Cerebellar cortex (tissue), 1 donor: Measurements from ENCODE around the gene SLC44A5.
"Not testable (repeated sequence)": the region's sequence is repeated elsewhere in the genome, so short reads cannot be mapped to it uniquely, and the experiment has no call there.

Source experiments
- DNase-seq: peaks from one replicate; pipeline ENCODE4 v3.0.0-alpha.2; 2015; ENCODE audit warnings: low spot score

SLC44A5 gene

DNA sequence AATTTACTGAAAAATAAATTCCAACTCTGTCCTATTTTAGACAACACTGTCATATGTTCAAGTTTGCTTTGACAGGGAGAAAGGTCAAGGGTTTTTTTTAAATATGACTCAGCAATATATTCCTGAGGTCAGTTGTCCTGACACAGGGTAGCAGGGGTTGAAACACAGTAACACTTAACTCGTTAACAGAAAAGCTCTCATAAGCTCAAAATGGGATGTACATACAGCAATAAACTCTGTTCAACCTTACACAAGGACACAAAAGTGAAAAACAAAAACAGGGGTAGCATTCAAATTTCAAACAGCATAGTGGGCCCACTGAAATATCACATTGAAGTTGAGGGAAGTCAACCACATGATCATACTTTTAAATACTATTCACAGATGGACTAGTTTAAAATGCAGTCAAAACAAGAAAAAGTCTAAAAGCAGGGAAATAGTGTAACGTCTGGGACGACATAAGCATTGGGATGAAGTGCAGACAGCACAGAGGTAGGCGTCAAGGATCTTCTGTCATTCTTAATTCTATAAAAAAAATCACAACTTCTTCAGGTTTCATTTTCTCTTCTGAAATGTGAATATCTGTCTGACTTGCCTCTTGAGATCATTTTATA, 89.9 kb downstream of the SLC44A5 start:
- no peak for DNase-seq

DNA sequence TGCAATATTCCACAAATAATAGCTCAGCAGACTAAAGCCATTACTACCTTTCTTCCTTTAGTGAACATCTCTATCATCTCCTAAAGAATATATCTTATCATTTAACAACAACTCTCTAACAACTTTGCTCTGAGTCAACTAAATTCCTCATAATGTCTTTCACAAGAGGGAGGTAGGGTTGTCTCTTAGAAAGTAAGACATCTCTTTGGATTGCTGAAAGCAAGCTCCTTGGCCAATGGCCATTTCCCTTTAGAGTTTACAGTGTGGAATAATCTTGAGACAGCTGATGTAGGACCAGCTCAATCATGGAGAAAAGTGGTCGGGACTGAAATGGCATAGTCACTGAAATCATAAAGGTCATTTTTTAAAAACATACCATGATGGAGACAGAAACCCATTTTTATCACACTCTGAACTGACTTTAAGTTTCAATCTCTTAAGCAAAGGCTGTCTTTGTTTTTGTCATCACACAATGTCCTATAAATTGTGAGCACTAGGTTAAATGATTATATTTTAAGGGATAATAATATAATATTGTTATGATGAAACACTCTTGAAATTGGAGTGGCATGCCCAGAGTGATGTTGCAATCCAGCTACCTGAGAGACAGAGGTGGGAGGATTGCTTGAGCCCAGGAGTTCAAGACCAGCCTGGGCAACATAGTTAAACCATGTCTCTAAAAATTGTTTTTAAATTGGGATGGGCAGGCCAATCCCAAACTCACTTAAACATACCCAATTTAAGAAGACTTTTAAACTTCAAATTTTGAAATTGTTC, 91.1 kb downstream of the SLC44A5 start:
- DNase-seq: no peak

DNA sequence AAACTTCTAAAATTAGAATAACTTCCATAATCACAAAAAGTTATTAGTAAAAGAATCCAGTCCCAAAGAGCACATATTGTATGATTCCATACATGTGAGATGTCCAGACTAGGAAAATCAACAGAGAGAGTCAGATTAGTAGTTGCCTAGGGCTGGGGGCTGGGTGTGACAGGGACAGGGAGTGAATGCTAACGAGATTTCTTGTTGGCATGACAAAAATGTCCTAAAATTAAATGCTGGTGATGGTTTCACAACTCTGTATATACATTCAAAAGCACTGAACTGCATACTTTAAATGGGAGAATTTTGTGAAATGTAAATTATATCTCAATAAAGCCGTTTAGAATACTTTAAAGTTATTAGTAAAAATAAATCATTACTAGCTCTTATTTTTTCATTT, 92.2 kb downstream of the SLC44A5 start:
- DNase-seq: no peak

DNA sequence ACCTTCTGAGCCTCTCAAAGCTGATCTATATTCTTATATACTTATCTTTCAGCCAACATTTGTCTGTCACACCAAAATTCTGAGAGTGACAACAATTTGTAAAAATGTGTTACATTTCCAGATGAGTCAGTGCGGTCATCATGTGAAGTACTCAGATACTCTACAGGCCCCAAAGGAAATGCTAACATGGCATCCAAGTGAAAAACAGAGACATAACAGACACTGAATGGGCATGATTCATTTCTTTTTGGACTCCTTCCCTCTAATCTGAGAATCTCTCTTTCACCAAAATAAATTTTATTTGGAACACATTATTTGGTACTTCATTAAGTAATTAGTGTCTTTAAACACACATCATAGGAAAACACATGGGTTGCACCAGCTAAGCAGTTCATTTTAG, 96.6 kb downstream of the SLC44A5 start:
- DNase-seq: no peak

DNA sequence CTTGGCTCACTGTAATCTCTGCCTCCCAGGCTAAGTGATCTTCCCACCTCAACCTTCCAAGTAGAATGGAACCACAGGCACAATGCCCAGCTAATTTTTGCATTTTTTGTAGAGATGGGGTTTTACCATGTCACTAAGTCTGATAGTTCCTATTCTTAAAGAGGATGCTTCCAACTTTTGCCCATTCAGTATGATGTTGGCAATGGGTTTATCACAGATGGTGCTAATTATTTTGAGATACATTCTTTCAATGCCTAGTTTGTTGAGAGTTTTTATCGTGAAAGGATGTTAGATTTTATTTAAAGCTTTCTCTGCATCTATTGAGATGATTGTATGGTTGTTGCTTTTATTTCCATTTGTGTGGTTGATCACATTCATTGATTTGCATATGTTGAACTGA, 103.9 kb downstream of the SLC44A5 start:
- no peak for DNase-seq

DNA sequence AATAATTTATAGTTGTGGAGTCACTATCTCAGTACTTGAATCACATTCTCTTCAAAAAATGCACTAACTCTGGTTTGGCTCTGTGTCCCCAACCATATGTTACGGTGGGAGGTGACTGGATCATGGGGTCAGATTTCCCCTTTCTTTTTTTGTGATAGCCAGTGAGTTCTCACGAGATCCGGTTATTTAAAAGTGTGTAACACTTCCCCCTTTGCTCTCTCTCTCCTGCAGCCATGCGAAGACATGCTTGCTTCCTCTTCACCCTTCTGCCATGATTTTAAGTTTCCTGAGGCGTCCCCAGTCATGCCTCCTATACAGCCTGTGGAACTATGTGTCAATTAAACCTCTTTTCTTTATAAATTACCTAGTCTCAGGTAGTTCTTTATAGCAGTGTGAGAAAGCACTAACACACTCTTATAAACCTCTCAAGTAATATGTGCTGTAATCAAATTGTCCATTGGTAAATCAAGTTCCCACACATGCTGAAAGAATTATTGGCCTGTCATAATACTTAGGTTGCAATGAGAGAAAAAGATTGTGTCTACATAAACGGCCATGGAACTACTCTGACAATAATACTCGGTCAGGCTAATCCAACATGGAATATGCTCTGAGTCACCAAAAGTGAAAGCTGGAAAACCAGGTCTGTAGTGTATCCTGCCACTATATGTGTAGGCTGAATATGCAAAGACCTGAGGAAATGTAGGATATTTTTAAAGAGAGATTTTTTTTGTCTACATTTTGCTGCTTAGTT, 107.5 kb downstream of the SLC44A5 start:
- DNase-seq: no peak

DNA sequence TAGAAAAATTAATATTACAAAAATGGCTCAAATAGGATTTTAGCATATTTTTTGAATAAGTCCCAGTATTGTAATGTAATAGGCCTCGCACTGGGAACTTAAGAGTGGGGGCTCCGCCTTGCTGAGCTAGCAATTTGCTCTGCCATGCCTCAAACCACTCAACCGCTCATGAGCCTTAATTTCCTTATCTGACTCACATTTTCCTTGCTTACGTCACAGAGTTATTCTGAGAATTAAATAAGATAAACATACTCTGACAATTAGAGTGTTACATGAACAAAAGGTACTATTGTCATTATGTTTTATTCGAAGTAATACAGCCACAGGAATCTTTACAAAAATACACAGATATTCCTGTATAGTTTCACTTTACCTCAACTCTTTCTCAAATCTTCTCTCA, 108.1 kb downstream of the SLC44A5 start:
- DNase-seq: no peak

DNA sequence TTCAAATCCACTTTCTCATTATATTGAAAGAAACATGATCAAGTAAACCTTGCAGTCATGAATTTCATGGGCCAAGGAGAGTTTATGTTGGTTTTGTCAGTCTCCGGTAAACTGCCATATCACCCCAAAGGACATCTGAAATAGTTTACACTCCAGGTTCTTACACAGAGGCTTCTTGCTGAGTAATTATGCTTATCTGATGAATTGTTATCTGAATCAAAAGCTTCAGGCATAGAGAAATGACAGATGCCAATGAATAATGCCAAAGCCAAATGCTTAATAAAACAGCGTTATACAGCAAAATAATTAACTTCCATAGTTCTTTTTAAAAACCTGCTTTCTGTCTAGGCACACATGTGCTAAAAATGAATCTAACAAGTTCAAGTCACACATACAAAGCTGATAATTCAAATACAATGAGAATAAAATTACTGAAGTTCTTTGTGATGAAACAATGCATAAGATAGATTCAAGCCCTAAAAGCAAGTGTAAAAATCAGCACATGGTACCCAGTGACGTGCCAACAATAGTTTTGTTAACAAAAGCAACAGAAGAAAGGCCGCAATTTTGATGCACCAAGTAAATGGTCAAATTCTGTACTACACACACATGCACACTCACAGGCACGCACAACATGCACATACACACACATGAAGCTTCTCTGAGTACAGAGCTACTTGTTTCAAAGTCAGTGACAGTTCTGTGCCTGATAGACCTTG, 109.2 kb downstream of the SLC44A5 start:
- DNase-seq: no peak

DNA sequence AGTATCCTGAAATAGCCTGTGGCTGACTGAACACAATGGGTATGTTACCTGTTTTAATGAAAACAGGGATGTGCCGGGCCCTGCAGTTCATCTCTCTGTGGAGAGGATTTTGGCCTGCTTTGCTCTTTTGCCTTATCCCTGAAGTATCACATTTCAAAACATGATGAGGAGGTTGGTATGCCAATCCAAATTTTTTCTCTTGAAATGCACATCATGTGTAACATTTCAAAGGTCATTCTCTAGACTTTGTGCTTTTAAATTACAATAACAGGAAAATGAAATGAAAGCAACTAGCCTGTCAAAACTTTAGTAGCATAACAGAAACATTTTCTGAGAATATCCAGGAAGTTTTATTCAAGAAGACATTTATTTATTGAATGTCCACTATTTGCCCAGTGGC, 118.9 kb downstream of the SLC44A5 start:
- no peak for DNase-seq

DNA sequence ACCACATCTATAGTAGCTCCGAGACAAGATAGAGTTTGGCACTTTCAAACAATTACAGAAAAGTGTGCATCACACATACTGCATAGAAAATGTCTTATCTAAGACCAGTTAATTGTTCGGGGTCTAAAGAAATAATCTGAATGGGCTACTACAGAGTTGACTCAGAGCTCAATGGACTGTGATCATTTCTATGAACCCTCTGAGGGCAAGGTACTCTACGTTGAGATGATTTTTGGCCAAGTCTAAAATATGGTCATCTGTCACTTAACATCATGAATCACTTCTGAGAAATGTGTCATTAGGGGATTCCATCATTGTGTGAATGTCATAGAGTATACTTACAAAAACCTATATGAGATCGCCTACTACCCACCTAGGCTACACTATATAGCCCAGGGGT, 123.5 kb downstream of the SLC44A5 start:
- no peak for DNase-seq

DNA sequence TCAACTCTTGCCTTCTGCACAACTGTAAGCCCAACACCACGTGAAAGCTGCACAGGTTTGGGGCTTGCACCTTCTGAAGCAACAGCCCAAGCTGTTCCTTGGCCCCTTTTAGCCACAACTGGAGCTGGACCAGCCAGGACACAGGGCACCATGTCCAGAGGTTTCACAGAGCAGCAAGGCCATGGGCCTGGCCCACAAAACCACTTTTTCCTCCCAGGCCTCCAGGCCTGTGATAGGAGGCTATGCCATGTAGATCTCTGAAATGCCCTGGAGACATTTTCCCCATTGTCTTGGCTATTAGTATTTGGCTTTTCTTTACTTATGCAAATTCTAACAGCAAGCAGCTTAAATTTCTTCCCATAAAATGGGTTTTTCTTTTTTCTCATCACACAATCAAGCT, 126.1 kb downstream of the SLC44A5 start:
- DNase-seq: no peak

DNA sequence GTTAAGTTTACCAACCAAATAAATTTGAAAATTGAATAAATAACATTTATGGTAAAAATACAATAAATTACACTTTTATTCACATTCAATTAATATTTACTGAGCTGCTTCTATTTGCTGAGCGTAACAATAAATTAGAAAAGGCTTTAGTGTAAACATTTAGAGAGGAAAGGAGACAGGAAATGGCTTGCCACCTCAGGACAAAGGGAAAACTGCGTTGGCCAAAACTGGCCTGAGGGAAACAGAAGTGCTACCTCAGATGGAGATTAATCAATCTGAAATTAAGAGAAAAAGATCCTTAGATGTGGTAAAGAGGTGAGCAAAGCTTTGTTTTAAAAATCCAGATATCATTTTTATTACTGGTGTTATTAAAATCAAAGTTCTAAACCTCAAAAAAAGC, 128.0 kb downstream of the SLC44A5 start:
- DNase-seq: no peak

DNA sequence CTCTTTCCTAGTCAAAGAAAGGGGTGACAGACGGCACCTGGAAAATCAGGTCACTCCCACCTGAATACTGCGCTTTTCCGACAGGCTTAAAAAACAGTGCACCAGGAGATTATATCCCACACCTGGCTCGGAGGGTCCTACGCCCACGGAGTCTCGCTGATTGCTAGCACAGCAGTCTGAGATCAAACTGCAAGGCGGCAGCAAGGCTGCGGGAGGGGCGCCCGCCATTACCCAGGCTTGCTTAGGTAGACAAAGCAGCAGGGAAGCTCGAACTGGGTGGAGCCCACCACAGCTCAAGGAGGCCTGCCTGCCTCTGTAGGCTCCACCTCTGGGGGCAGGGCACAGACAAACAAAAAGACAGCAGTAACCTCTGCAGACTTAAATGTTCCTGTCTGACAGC, 134.4 kb downstream of the SLC44A5 start:
- DNase-seq: not testable (repeated sequence)

DNA sequence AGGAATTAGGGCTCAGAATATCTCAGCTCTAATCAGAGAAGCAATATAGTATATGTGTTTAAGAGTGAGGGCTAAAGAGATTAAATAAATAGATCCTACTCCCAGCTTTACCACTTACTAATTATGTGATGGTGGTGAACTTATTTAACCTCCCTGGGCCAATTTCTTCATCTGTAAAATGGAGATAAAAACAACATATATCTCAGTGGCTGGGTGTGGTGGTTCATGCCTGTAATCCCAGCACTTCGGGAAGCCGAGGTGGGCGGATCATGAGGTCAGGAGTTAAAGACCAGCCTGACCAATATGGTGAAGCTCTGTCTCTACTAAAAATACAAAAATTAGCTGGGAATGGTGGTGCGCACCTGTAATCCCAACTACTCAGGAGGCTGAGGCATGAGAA, 135.2 kb downstream of the SLC44A5 start:
- no peak for DNase-seq

DNA sequence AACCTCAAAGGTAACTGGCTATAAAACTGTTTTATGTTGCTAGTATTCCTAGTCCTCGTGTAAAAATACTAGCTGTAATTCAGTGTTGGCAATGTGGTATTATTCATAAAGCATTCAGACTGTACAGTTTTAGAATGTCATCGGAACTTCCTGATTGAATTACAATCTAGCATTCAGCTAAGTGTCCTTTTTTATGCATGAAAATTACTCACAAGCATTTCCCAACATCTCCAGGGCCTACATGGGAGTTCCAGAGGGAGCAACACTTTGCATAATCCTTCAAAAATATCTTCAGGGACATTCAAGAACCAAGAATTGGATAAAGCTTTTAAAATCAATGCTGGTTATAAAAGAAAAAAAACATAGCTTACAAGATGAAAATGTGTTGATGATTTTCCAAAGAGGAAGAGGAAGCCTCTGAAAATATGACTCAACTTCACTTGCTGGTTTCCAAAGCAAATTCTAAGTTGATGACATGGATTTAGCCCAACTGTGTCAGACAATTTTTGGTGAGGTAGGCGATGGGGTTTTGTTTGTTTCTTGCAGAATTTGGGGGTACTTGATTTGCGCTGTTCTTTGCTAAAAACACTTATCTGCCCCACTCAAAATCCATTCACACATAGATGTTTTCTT, 137.8 kb downstream of the SLC44A5 start:
- DNase-seq: no peak

DNA sequence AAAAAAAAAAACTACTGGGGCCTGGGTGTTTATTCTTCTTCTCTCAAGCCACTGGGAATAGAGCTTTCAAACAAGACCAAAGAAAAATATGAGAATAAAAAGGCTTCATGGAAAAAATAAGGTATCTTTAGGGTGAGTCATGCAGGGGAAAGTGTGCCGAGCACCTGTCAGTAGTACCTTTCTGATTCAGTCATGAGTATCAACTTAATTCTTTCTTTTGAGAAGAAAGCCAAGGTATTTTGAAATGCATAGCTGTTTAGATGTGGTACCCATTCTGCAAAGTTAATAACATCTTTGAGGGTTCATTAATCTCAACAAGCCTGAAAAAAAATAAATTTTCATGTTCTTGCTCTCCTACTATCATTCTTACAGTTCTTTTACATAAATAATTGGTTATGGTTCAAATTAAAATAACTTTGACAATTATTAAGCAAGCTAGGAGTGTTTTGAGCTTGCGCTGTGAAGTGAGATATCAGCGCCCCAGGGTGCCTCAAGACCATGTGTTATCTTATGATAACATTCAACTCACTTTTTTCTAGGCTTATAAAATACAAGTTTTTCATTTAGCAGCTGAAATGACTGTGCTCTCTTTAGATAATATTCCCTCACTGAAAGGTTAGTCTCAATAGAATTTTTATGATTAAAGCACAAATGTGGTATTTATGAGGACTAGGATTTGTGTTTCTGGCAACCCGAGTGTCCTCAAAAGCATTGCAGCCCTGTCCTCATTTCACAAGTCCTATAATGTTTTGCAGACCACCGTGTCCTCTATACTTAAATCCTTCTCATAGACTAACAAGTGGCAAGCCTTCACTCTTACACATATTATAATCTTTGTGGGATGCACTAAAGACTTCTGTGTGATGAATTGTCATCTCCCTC, 138.6 kb downstream of the SLC44A5 start:
- DNase-seq: no peak

DNA sequence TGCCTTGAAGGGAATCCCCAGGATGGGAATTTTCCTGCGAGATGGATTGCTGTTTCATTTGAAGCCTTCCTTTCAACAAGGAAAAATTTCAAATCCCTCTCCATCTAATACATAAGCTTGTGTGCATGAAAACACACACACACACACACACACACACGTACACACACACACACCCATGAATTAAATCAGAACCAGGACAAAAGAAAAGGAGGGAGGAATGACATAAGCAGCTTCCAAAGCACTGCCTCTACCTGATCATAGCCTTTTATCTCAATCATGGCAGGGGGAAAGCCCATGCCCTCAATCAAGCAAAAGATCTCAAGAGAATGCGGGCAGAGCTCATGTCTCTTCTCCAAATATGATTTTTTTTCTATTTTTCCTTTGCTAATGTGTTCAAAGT, 139.7 kb downstream of the SLC44A5 start:
- DNase-seq: no peak

DNA sequence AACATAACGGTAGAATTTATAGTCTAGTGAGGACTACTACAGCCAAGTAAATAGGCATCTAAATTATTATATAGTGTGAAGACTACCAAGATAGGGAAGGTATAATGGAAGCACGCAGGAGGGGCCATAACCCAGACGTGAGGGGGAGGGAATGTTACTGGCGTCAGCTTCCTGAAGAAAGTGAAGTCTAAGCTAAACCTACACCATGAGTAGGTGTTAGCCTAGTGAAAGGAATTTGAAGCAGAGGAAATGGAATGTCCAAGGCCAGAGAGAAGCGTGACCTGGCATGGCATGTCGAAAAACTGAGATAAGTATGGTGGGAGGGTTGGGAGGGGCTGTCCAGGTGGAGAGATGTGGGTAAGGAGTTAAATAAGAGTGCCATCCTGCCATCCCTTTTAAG, 140.5 kb downstream of the SLC44A5 start:
- no peak for DNase-seq

DNA sequence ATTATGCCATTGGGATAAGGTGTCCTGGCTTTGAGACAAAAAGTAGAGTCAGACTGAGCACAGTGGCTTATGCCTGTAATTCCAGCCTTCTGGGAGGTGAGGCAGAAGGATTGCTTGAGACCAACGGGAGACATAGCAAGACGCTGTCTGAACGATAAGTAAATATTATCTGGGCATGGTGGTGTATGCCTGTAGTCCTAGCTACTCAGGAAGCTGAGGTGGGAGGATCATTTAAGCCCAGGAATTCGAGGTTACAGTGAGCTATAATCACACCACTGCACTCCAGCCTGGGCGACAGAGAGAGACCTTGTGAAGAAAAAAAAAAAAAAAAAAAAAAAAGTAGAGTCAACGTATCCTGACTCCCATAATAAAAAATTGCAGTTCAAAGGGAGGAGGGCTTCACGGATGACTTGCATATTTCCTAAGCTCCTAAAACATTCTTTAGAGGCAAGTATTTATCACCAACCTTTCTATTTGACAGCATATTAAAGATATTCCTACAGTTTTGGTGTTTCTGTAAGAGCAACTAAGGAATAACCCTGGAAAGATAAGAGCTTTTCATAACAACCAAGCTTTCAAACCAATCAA, 141.2 kb downstream of the SLC44A5 start:
- DNase-seq: no peak

DNA sequence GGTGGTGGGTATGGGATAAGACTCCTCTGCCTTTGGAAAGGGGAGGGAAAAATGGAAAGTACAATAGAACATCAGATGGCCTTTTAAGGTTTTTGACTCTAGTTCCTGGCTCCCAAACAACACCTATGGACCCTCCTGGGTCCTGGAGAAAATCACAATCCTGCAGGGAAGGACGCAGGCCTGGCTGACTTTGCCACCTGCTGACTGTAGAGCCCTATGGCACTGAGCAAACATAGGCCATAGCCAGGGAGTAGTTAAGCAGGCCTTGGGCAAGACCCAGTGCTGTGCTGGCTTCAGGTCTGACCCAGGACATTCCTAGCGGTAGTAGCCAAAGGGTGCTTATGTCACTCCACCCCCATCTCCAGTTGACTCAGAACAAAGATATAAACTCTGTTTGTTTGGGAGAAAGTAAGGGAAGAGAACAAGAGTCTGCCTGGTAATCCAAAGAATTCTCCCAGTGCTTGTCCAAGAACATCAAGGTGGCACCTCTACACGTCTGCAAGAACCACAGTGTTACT, 149.0 kb downstream of the SLC44A5 start:
- DNase-seq: no peak
